NCI-H748 (cell line): ENCODE data around the gene NPLOC4.
"Not testable (repeated sequence)": the region's sequence is repeated elsewhere in the genome, so short reads cannot be mapped to it uniquely, and the experiment has no call there.

Experiments
- DNase-seq: peaks from one replicate; lab custom pipeline; 2025; ENCODE audit not compliant: unreplicated experiment; lab: John Stamatoyannopoulos, UW

Gene NPLOC4

DNA sequence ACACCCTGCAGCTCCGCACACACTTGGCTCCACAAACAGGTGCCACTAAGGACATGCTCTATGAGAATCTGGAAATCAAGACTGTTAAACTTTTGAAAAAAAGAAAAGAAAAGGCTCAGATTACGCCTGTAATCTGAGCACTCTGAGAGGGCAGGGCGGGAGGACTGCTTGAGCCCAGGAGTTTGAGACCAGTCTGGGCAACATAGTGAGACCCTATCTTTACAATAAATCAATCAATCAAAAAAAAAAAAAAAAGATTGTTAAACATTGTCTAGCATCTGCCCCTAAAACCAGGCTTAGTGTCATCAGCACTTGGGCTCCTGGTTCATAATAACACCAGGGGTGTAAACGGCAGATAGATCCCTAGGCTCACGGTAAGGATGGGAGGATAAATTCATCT is 47.3 kb downstream of the NPLOC4 start:
- DNase-seq = no peak

GRCh38 chr17:81586096-81586495 is 50.8 kb downstream of the NPLOC4 start:
- no peak for DNase-seq

DNA sequence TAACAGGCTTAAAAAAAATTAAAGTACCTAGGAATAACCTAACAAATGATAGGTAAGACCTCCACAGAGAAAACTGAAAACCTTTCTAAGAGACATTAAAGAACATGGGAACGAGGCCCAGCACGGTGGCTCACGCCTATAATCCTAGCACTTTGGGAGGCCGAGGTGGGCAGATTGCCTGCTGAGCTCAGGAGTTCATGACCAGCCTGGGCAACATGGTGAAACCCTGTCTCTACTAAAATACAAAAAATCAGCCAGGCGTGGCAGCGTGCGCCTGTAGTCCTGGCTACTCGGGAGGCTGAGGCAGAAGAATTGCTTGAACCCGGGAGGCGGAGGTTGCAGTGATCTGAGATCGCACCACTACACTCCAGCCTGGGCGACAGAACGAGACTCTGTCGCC is 52.1 kb downstream of the NPLOC4 start:
- DNase-seq = not testable (repeated sequence)

DNA sequence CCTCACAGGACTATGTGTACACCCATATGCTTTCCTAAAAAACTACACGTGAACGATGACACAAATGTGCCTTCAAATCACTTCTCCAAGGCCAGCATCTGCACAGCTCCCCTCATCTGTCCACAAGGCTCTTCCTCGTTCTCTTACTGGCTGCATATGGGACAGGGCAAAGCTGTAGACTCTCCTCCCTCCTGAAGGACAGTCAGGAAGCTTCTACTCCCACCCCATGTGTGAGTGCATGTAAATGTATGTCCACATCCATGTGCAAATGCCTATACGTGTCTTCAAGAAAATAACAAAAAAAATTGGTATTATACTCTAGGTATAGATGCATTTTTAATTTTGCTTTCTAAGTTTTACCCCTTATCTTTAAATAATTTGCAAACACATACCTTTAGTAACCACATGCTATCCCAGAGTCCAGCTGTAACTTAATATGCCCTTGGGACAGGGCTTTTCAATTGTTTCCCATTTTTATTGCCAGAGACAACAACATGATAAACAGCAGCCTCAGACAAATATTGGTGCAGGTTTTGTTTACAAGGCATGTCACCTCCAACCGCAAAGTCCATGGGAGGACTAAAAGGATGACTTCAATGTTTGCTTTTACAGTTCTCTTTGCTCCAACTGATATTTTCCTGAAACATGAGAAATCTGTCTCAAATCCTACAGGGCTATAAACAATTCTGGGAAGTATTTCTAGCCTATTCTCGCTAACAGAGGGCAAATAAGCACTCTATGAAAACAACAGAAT is 53.1 kb downstream of the NPLOC4 start:
- DNase-seq = no peak

DNA sequence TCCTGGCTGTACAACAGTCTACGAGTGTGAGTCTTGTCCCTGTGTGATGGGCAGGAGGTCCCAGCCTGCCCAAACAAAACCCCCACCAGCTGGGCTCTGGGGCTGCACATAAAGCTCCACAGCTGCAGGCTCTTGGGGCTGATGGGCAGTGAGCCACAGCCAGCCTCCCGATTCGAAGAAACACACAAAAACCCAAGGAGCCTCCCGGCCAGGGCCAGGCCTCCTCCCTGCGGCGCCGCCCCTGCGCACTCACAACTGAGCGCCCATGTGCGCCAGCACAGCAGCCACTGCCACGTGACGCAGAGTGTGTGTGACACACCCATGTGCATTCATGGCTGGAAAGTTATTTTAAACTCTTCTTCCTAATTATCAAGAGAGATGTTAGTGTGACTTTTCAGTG is 54.2 kb downstream of the NPLOC4 start:
- no peak for DNase-seq

GRCh38 chr17:81582341-81582740 is 54.6 kb downstream of the NPLOC4 start:
- no peak for DNase-seq

GRCh38 chr17:81581758-81582157 is 55.2 kb downstream of the NPLOC4 start:
- DNase-seq = no peak

GRCh38 chr17:81580481-81580880 is 56.4 kb downstream of the NPLOC4 start:
- no peak for DNase-seq

GRCh38 chr17:81579821-81580321 is 57.0 kb downstream of the NPLOC4 start:
- DNase-seq = no peak

GRCh38 chr17:81579298-81579697 is 57.6 kb downstream of the NPLOC4 start:
- no peak for DNase-seq

DNA sequence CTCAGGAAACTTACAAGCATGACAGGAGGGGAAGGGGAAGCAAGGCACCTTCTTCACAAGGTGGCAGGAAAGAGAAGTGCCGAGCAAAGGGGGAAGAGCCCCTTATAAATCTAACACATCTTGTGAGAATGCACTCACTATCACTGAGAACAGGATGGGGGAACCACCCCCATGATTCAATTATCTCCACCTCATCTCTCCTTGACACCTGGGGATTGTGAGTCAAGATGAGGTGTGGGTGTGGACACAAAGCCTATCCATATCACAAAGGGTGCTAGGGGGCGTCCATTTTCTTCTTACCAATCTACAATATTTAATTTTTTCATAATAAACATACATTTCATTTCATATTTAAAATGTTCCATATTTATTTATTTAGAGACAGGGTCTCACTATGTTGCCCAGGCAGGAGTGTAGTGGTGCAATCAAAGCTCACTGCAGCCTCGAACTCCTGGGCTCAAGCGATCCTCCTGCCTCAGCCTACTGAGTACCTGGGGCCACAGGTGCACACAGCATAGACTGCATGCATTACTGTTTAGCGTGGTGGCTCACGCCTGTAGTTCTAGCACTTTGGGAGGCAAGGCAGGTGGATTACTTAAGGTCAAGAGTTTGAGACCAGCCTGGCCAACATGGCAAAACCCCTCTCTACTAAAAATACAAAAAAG is 58.2 kb downstream of the NPLOC4 start:
- DNase-seq = no peak

DNA sequence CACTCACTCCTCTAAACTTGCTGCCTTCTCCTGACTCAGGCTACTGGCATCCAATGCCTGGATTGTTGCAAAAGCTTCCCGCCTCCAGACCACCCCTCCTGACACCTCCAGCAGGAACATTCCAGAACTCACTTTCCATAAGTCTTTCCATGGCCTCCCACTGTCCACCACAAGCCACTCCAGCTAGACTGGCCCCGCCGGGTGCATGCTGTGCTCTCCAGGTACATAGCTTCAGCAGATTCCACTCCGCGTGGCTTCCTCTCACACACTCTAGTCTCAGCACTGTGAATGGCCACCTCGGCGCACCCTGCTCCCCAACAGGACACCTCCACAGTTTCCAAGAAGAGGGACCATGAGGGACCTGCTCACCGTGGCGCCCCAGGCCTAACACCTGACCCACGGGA is 58.9 kb downstream of the NPLOC4 start:
- no peak for DNase-seq

DNA sequence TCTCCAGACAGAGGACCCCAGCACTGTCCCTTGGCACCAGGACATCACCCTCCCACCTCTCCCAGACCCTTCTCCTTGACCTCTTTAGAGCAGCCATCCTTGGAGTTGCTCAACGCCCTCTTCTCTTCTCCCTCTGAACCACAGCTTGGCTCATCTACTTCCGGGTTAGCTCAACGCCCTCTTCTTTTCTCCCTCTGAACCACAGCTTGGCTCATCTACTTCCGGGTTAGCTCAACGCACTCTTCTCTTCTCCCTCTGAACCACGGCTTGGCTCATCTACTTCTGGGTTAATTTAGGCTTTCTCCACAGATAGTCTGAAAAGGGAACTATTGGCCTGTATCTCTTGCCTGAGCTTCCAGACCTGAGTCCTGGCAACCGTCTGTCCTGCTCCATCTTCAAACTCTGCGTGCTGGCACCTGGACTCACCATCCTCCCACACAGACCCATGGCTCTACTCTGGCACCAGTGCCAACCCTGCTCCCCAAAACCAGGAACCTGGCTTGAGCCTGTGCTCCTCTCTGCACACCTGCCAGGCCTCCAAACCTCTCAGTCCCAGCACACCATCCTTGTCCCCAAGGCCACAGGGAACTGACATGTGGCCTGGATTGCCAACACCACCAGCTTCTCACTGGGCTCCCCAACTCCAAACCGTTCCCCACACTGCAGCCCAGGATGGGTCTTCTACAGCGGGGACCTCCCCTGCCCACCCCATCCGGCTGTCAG is 59.5 kb downstream of the NPLOC4 start:
- no peak for DNase-seq

GRCh38 chr17:81576621-81577277 is 60.2 kb downstream of the NPLOC4 start:
- DNase-seq = no peak

GRCh38 chr17:81575836-81576235 is 61.1 kb downstream of the NPLOC4 start:
- no peak for DNase-seq

GRCh38 chr17:81574643-81574956 is 62.3 kb downstream of the NPLOC4 start:
- no peak for DNase-seq

- DNase-seq = no peak
These were observed 62.9 kb downstream of the NPLOC4 start for GRCh38 chr17:81573794-81574642.

GRCh38 chr17:81572563-81573168 is 64.2 kb downstream of the NPLOC4 start:
- DNase-seq = no peak

DNA sequence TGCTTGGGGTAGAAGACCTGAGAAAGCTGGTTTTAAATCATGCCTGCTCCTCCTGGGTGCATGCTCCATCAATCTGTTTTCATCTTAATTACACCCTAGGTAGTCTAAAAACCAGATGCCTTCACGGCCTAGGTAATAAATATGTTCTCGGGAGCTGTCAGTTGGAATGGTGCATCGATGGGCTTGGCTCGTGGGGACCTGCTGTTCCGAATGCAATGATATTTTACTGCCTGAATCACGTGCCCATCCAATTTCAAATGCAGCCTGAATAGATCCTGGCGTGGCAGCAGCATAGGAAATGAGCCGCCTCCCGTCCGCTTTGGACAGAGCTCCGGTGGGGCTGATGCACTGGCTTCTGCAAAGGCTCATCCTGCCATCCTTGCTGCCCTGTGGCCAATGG is 65.9 kb downstream of the NPLOC4 start:
- DNase-seq = no peak

- DNase-seq = no peak
These were observed 66.9 kb downstream of the NPLOC4 start for GRCh38 chr17:81569986-81570514.
